Colonic mucosa (tissue), 4 donors: ENCODE measurements around the gene FOXA1. TPM values are rescaled to one million over a fixed set of nuclear protein-coding genes. Genes with fewer than 3 reads are reported as not detected.

Experiments
- DNase-seq: peaks from one replicate; pipeline ENCODE4 v3.0.0-alpha.2; 2020
- H3K27ac ChIP-seq: fragments of 200-600 bp; one replicate; pipeline ENCODE4 v1.8.0; 2021
- H3K27me3 ChIP-seq: fragments of 200-600 bp; one replicate; pipeline ENCODE4 v1.8.0; 2021
- H3K36me3 ChIP-seq: fragments of 200-600 bp; one replicate; pipeline ENCODE4 v1.8.0; 2021
- H3K4me1 ChIP-seq: fragments of 200-600 bp; one replicate; pipeline ENCODE4 v1.8.0; 2021; ENCODE audit warnings: mild to moderate bottlenecking
- H3K4me3 ChIP-seq: fragments of 200-600 bp; one replicate; pipeline ENCODE4 v1.8.0; 2021
- H3K9ac ChIP-seq, 2 donors: one replicate each; pipeline ENCODE4 v1.7.0; 2013; ENCODE audit warnings: control low read depth in 2 of 2, low read depth in 2 of 2, low read length in 2 of 2
- H3K9me3 ChIP-seq: fragments of 200-600 bp; one replicate; pipeline ENCODE4 v1.8.0; 2021
- intact Hi-C: fragments of 100-400 bp; cut with DNase I; formaldehyde crosslinking; loops from one replicate; pipeline ENCODE4 v1.14.1; 2022
- total RNA-seq, 2 donors: library from RNA; stranded (reverse); fragmentation: NEBNext Ultra II Directional in 1 of 2; extraction: Animal tissue kit (Norgen Biotek cat#: 25700) in 1 of 2; gene quantifications; one replicate each; pipeline ENCODE4 v1.2.1, GENCODE V29; 2021
- TF ChIP-seq, protein P1 (sequence below): fragments of 200-600 bp; IDR thresholded peaks from one replicate; pipeline ENCODE4 v1.8.0; 2022; ENCODE audit warnings: antibody characterized with exemption, mild to moderate bottlenecking
- donor health status: healthy.
- donor health status: DM: no; HTN: no; CAD: no.
- donor health status: DM: no; HTN: no; CAD: no.

Gene FOXA1
- total RNA-seq, 2 donors from 2014 or later, result 70.5 to 87.7 TPM

- intact Hi-C loops, result no loop called here
- H3K27ac ChIP-seq, result no peak overlapping the region
- H3K27me3 ChIP-seq, result peaks cover 7% of the 10 kb centered on the region
- no peaks in the 10 kb centered on the region for H3K36me3 ChIP-seq
- TF ChIP-seq, protein P1, sequence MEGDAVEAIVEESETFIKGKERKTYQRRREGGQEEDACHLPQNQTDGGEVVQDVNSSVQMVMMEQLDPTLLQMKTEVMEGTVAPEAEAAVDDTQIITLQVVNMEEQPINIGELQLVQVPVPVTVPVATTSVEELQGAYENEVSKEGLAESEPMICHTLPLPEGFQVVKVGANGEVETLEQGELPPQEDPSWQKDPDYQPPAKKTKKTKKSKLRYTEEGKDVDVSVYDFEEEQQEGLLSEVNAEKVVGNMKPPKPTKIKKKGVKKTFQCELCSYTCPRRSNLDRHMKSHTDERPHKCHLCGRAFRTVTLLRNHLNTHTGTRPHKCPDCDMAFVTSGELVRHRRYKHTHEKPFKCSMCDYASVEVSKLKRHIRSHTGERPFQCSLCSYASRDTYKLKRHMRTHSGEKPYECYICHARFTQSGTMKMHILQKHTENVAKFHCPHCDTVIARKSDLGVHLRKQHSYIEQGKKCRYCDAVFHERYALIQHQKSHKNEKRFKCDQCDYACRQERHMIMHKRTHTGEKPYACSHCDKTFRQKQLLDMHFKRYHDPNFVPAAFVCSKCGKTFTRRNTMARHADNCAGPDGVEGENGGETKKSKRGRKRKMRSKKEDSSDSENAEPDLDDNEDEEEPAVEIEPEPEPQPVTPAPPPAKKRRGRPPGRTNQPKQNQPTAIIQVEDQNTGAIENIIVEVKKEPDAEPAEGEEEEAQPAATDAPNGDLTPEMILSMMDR, result no peak
- no peak overlapping the region for H3K4me3 ChIP-seq
- H3K4me1 ChIP-seq, result no peaks in the 10 kb centered on the region
- no peak for DNase-seq
- H3K9me3 ChIP-seq, result no peaks in the 10 kb centered on the region
- no peak overlapping the region for H3K9ac ChIP-seq
Observed at GRCh38 chr14:37580146-37580545, 14.9 kb downstream of the FOXA1 start.

DNA sequence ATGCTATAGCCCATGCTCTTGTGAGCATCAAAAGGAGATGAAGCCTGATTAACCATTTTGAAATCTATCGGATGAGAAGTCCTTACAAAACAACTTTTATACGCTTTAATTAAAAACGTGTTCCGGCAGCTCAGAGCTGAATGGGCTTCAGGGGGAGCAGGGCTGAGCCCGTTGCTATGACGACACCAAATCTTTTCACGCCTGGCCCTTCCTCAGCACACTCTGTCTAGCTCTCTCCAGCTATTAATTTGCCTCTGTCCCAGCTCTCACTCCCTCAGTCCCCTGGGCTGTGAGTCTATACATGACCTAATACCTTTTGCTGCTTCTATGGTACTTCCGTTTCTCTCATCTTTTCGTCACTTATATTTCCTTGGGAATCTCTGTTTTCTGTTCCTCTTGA is 15.8 kb downstream of the FOXA1 start:
- DNase-seq, result no peak
- H3K9ac ChIP-seq, result no peak overlapping the region
- H3K36me3 ChIP-seq, result no peaks in the 10 kb centered on the region
- H3K4me3 ChIP-seq, result no peak overlapping the region
- H3K27me3 ChIP-seq, result peaks cover 7% of the 10 kb centered on the region
- H3K9me3 ChIP-seq, result no peaks in the 10 kb centered on the region
- H3K4me1 ChIP-seq, result no peaks in the 10 kb centered on the region
- H3K27ac ChIP-seq, result no peak overlapping the region
- intact Hi-C loops, result no loop called here
- TF ChIP-seq, protein P1, result no peak

DNA sequence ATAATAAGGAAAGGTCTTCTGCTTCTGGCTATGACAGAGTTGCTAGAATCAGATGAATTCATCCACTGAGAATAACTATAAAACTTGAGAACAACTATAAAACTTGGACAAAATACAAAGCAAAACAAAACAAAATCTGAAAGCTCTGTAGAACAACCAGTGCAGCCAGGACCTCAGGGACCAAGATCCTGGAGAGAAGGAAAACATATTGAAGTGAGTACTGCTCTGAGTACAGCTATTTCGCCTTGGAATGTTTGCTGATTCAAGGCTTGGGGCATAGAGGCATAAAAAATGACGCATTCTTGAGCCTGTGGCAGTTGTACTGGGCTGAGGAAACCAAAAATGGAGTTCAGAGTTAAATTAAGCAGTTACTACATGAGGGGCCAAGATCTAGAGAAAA is 21.7 kb downstream of the FOXA1 start:
- no peak for DNase-seq
- Histone ChIP-seq H3K9ac (no peak overlapping the region), H3K27me3 (no peaks in the 10 kb centered on the region), H3K27ac (no peak overlapping the region), H3K36me3 (no peaks in the 10 kb centered on the region), H3K4me3 (no peak overlapping the region), H3K9me3 (no peaks in the 10 kb centered on the region), H3K4me1 (no peaks in the 10 kb centered on the region)
- TF ChIP-seq, protein P1, result no peak
- intact Hi-C loops, result no loop called here

DNA sequence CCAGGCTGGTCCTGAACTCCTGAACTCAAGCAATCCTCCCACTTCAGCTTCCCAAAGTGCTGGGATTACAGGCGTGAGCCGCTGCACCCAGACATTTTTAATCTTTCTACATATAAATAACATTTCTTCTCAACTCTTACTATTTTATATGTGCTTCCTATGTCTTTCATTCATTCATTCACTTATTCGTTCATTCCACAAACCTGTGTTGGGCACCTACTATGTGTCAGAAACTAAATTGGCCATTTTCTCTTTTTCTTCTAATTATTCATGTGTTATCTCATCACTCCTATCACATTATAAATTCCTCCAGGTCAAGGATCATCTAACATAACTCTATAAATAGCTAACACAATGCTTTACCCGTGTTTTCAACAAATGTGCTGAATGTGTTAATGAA is 23.7 kb downstream of the FOXA1 start:
- H3K9me3 ChIP-seq, result no peaks in the 10 kb centered on the region
- no peak overlapping the region for H3K4me3 ChIP-seq
- DNase-seq, result no peak
- TF ChIP-seq, protein P1, result no peak
- H3K27ac ChIP-seq, result no peak overlapping the region
- no peaks in the 10 kb centered on the region for H3K27me3 ChIP-seq
- no peaks in the 10 kb centered on the region for H3K4me1 ChIP-seq
- intact Hi-C loops, result no loop called here
- no peaks in the 10 kb centered on the region for H3K36me3 ChIP-seq
- H3K9ac ChIP-seq, result no peak overlapping the region

DNA sequence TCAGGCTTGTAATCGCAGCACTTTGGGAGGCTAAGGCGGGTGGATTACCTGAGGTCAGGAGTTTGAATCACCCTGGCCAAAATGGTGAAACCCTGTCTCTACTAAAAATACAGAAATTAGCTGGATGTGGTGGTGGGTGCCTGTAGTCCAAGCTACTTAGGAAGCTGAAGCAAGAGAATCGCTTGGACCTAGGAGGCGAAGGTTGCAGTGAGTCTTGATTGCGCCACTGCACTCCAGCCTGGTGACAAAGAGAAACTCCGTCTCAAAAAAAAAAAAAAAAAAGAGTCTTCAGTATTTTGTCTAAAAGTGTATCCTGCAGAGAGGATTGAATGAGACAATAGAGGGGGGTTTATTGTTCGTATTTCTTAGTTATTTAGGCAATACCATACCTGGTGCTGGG is 25.3 kb downstream of the FOXA1 start:
- no peaks in the 10 kb centered on the region for H3K4me1 ChIP-seq
- H3K27ac ChIP-seq, result no peak overlapping the region
- TF ChIP-seq, protein P1, result no peak
- H3K36me3 ChIP-seq, result no peaks in the 10 kb centered on the region
- no peaks in the 10 kb centered on the region for H3K27me3 ChIP-seq
- no peak overlapping the region for H3K4me3 ChIP-seq
- H3K9ac ChIP-seq, result no peak overlapping the region
- H3K9me3 ChIP-seq, result no peaks in the 10 kb centered on the region
- intact Hi-C loops, result loop anchor here (10.0 kb wide), 1 partner anchor 145 kb away; no protein-coding TSS in a partner anchor
- DNase-seq, result no peak
